NCI-H2171 (cell line): ENCODE measurements around the gene NRXN3.

Source experiments
- DNase-seq: peaks from one replicate; lab custom pipeline; 2025; lab: John Stamatoyannopoulos, UW

The NRXN3 gene

DNA sequence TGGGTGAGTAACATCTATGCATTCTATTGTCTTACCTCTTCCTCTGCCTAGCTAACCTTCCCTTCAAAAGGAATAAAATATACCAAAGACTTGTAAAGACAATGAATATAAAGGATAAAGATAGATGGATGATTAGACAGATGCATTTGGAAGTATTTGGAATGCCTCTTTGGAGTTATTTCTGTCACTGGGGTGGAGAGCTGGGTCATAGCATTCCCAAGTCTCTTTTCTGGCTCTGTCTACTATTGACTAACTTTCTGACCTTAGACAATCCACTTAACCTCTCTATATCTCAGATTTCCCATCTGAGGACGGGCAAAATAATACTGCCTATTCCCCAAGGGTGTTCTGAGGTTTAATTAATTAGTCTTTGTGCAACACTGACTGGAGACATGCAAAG lies 1523.8 kb downstream of the NRXN3 start:
- DNase-seq, result no peak

DNA sequence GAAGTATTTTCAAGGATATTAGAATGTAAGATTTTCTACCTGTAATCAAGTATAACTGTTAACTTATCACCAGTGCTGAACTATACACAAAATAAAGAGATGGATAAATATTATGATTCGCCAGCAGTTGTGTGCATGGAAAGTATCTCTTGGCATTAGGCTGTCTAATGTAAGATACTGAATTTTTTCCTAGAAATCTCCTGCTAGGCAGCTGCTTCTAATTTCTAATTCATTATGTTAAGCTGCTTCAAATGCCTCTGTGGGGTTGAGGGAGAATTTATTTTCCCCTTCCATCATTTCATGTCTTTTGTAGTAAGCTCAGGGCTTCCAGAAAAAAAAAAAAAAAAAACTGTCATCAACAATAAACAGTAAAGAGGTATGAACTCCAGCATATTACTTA lies 1525.1 kb downstream of the NRXN3 start:
- no peak for DNase-seq

- DNase-seq, result no peak
These were observed 1528.1 kb downstream of the NRXN3 start for GRCh38 chr14:79698298-79698711.

GRCh38 chr14:79699206-79699605 lies 1529.0 kb downstream of the NRXN3 start:
- DNase-seq, result no peak

GRCh38 chr14:79701371-79701770 lies 1531.2 kb downstream of the NRXN3 start:
- DNase-seq, result no peak

DNA sequence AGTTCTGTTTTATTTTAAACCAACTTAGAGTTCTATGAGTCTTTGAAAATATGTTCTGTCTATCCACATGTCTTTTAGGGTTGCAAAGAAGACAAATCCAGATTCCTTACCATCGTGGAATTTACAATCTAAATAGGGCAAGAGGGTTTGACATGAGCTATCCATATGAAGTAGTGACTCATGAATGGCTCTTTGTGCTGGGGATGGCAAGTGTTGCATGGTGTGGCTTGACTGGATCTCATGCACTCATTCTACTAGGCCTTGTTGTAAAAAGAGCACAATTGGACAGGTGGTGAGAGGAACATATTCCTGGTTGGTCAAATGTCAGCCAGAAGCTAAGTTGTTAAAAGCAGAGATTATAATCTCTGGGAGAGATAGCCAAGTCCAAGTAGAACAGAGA lies 1532.0 kb downstream of the NRXN3 start:
- no peak for DNase-seq

- DNase-seq, result no peak
These were observed 1533.0 kb downstream of the NRXN3 start for GRCh38 chr14:79703209-79703608.

DNA sequence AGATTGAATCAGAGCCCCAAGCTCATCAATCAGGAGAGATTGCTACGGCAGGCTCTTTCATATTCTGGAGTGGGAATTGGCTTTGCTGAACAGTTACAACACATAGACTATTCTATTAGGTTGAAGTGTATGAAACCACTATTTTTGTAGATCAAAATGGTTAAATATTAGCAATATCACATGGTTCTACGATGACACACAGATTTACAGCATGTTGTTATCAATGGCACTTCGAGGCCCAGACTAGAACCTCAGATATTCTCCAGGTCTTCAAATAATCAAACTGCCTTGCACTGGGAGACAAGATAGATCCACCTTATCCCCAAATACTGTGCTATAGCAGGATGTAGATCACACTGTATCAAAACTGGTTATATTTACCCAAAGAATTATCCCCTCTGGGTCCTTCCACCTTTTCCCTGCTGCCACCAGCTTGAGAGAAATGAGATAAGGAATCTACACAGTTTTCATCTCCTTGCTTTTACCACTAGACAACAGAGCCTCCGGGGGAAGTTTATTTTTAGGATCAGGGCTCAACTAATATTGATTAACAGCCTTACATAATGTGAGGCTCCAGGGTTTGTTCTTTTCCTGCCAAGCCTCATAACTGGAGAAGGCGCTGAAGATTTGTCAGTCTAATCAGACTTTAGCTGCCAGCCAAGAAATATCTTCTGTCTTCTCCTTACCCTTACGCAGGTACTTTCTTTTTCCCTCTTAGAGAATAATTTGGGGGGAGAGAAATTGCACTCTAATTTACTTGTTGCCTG lies 1534.1 kb downstream of the NRXN3 start:
- DNase-seq, result no peak

GRCh38 chr14:79705126-79705894 lies 1535.1 kb downstream of the NRXN3 start:
- DNase-seq, result no peak

DNA sequence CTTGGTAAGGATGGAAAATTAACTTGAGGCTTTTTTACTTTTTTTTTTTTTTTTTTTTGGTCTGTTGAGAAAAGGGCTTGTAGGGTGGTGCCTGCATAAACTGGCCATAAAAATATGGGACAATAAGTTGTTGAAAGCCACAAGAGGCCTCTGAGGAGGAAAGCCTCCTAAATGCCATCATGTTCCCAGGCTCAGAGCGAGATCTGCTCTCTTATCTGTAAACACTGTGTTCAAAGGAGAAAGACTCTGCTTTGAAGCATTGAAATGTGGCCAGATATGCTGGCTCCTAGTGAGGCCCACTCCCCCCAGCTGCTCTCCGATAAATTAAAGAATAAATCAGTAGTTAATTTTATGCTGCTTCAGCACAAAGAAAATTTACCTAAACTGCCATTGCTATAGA lies 1536.2 kb downstream of the NRXN3 start:
- no peak for DNase-seq

GRCh38 chr14:79708426-79709388 lies 1538.5 kb downstream of the NRXN3 start:
- DNase-seq, result no peak

DNA sequence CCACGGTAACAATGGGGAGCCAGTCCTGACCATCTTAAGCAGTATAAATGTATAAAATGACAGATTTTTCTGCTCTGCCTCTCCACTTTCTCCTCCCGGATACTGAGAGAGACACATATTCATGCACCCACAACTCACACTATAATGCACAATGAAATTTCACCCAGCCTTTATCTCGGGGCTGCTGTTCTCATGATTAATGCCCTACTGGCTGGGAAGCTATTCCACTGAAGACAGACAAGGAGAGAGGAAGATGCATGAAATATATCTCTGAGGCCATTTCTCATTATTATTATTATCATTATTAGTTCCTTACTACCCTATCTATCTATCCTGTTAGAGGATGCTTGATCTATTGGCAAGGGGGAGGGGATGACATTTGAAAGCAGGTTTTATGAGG lies 1539.4 kb downstream of the NRXN3 start:
- no peak for DNase-seq

DNA sequence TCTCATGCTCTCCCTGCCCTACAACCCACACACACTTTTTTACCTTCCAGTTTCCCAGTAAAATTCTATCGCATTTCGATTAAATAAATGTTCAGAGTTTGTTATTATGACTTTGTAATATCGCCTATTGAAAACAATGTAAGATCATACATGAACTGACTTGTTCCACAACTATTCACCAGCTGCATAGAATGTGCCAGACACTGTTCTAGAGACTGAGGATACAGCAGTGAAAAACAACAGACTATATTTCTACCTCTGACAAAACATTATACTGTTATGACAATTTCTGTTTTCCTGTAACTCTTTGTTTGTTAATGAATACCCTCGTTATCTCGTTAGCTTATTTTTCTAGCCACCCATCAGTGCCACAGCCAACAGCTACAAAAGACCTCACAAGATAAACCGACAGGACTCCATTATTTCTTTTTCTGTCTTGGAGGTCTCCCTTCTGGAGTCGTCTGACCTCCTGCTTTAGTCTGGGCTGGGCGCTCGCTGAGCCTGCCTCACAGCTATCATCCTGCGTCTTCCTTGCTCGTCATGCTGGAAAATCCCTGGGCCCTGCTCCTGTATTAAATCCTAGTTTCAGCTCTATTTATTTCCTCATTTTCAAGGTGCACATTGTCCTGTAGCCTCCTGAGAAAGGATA lies 1542.3 kb downstream of the NRXN3 start:
- no peak for DNase-seq

GRCh38 chr14:79721399-79722084 lies 1551.4 kb downstream of the NRXN3 start:
- DNase-seq, result no peak

GRCh38 chr14:79724934-79725717 lies 1555.0 kb downstream of the NRXN3 start:
- DNase-seq, result no peak

DNA sequence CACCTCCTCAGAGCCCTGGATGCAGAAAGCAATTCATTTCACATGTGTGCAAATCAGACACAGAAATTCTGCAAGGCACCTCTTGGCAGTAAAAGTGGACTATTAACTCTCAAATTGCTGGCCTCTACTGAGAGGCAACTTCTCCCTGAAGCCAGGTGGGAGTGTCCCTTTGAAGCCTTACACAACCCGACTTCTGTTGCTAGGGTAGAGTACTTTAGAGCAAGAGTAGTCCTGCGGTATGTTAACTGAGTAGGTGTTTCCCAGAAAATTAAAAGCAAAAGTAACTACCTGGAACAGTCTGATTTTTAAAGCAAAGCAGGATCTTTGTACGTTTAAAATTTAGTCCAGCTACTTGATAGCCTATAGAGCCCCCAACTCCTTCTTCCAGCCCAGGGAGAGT lies 1557.7 kb downstream of the NRXN3 start:
- DNase-seq, result no peak

GRCh38 chr14:79728331-79728730 lies 1558.2 kb downstream of the NRXN3 start:
- DNase-seq, result no peak

DNA sequence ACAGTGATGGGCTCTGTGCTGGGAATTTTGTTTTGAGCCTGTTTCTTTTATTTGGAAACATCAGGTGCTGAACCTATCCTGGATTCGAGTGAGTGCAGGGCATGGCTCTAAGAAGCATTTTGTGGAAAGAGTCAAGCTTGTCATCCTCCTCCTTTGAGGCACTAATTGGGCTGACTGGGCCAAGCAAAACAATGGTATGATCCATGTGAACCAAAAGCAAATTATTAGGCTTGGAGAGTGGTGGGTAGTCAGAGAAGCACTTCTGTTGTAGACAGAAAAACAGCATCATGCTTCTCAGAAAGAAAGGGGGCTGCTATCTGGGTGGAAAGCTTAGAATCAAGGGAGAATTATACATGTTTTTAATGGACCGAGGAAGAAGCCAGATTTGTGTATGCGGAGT lies 1559.6 kb downstream of the NRXN3 start:
- DNase-seq, result no peak

- peak; percentile 24 for DNase-seq
These were observed 1560.0 kb downstream of the NRXN3 start for GRCh38 chr14:79730196-79730595.

DNA sequence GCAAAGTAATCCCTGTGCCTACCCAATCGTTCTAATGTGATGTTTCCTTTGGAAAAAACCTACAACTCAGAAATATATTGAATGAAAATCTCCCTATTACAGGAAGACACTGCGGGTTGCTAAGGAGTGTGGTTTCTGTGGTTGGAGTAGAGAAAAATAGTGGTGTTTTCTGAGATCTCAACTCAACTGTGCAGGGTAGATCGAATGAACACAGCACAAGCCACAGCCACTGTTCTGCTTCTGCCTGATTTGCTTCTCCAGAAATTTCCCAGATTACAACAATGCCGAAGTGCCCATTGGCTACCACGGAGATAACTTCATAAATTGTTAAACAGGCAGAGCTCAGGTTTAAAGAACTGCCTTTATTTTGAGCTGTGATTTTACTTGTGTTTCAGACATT lies 1560.8 kb downstream of the NRXN3 start:
- DNase-seq, result no peak
